Aorta (tissue), 5 donors: ENCODE results near the gene AGAP1. TPM values are rescaled to one million over a fixed set of nuclear protein-coding genes. Genes with fewer than 3 reads are reported as not detected.
A peak's percentile ranks its signal among the peaks of the same experiment; 100 is the strongest.

Source experiments
- ATAC-seq: fragments of 200-7000 bp; cut with Tn5 transposase; one replicate; pipeline ENCODE4 v1.9.1; 2022; ENCODE audit warnings: moderate library complexity; ENCODE audit not compliant: low FRiP score
- DNase-seq, 2 donors: peaks; one replicate each; pipeline ENCODE4 v3.0.0-alpha.2; 2020
- H3K27ac ChIP-seq, 2 donors: one replicate each; pipeline ENCODE4 v1.5.1; 2013; ENCODE audit warnings: low read length in 2 of 2, mild to moderate bottlenecking in 2 of 2, moderate library complexity in 2 of 2, control low read depth in 1 of 2, inconsistent platforms in 1 of 2, low read depth in 1 of 2
- H3K27me3 ChIP-seq, 2 donors: one replicate each; pipeline ENCODE4 v1.6.1; 2013; ENCODE audit warnings: control low read depth in 1 of 2, low read length in 1 of 2, mild to moderate bottlenecking in 1 of 2, moderate library complexity in 1 of 2; ENCODE audit not compliant: insufficient read depth in 2 of 2, control insufficient read depth in 1 of 2
- H3K36me3 ChIP-seq, 2 donors: one replicate each; pipeline ENCODE4 v1.6.1; 2013; ENCODE audit warnings: control low read depth in 1 of 2, low read length in 1 of 2, mild to moderate bottlenecking in 1 of 2; ENCODE audit not compliant: insufficient read depth in 2 of 2, control insufficient read depth in 1 of 2
- H3K4me1 ChIP-seq, 2 donors: one replicate each; pipeline ENCODE4 v1.6.1; 2013; ENCODE audit warnings: low read length in 2 of 2, control low read depth in 1 of 2, mild to moderate bottlenecking in 1 of 2, moderate library complexity in 1 of 2; ENCODE audit not compliant: insufficient read depth in 2 of 2, control insufficient read depth in 1 of 2
- H3K4me3 ChIP-seq, 2 donors: one replicate each; pipeline ENCODE4 v1.5.1; 2013; ENCODE audit warnings: low read length in 2 of 2, control low read depth in 1 of 2, mild to moderate bottlenecking in 1 of 2
- H3K9me3 ChIP-seq: one replicate; pipeline ENCODE4 v1.6.1; 2013; ENCODE audit warnings: mild to moderate bottlenecking, low read length; ENCODE audit not compliant: control insufficient read depth
- WGBS, 2 donors: extraction: QIAGEN DNeasy Blood & Tissue Kit; methylation state at CpG; one replicate each; pipeline ENCODE4 v1.1.7; 2013; 5-methylcytosine and 5-hydroxymethylcytosine counted together
- intact Hi-C, 2 donors: fragments of 100-400 bp; cut with DNase I; formaldehyde crosslinking; loops; one replicate each; pipeline versions ENCODE4 v1.14.2 to v1.15.0; 2022
- polyA plus RNA-seq, 2 donors: library from polyadenylated mRNA; stranded (reverse); fragments of 200-250 nt; gene quantifications; one replicate each; pipeline ENCODE4 v1.2.3, GENCODE V29; 2013
- total RNA-seq, 2 donors: library from RNA; stranded (reverse); fragmentation: NEBNext Ultra II Directional; extraction: Animal tissue kit (Norgen Biotek cat#: 25700); gene quantifications; one replicate each; pipeline ENCODE4 v1.2.1, GENCODE V29; 2021
- donor health status: healthy with polysubstance abuse.
- donor health status: Bipolar disorder and iron deficiency.
- donor health status: DM: no; HTN: no; CAD: no.
- donor health status: DM: no; HTN: no; CAD: no.
- donor health status: DM: yes; HTN: yes; CAD: no.

AGAP1 gene
- total and polyA plus RNA-seq, 4 donors = 3.0 to 32.7 (median 12.7) TPM

GRCh38 chr2:235850289-235850688 lies 356.4 kb downstream of the AGAP1 start:
- no peak for DNase-seq

DNA sequence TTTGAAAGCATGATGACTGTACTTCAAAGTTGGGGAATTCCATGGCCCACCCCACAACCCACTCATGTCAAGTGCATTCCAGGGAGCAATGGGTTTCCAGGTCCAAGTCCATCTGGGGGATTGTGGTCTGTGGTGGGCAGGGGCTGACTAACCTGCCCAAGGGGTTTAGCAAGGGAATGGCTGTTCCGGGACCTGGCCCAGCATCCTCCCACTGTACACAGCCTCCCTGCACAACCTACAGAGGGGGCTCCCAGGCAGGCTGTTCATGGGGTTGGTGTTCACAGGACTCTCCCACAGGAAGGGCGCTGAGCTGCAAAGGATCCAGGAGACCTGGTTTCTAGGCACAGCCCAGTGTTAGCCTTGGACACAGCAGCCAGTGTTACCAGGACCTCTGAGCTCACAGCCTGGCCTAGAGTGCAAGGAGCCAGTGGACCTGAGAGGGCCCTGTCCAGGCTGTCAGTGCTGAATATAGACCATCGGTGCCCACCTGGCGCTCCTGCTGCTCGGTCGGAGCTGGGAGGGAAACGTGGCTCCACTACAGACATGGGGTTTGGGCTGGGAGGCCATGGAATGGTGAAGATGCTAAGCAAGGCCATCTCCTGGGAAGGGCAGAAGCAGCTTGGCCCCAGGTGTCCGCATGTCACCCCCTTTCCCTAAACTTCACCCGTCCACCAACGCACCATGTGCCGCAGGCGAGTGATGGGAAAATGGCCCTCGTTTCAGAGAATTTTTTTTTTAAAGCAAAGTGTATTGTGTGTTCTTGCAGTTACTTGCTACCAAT lies 357.1 kb downstream of the AGAP1 start:
- ATAC-seq = no peak

More at GRCh38 chr2:235850289-235850688, 356.4 kb downstream of the AGAP1 start:
- no peak for ATAC-seq
- intact Hi-C loops = no loop called here
- Histone ChIP-seq H3K27ac (no peak overlapping the region), H3K27me3 (no peaks in the 10 kb centered on the region), H3K9me3 (no peaks in the 10 kb centered on the region), H3K4me1 (no peaks in the 10 kb centered on the region), H3K36me3 (no peaks in the 10 kb centered on the region), H3K4me3 (no peak overlapping the region)
- WGBS, 2 donors = 74 to 88% methylated on average over 5 of the region's 5 CpGs

DNA sequence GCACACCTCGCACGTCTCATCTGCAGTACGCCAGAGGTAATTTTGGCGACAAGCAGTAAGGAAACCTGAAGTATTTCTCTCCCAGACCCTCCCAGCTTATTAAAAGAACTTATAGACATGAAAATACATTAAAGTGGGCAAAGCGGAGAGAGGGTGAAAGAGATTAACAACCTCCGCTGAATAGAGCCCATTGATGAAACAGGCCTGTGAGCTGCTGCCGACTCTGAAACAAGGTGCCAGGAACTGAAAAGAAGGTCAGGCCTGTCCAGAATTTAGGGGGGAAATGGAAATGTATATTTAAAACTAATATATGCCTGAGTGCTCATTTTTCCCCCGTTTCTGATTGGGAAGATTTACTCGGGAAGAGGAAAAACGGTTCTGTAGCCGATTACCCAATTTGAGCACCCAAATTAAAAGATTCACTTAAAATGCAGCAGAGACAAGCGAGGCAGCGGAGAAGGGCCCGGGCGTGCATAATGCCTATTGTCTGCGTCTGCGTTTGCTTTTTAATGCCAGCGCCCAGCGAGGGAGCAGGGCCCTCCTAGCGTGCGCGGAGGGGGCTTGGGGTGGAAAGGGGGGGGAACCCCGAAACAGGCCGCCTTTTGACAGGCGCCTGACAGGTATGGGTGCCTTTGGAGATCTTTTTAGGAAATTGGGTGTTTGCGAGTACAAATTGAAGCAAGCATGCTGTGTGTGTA lies 358.1 kb downstream of the AGAP1 start:
- DNase-seq (no peak), ATAC-seq (no peak)
- no peaks in the 10 kb centered on the region for H3K9me3 ChIP-seq
- no peaks in the 10 kb centered on the region for H3K27me3 ChIP-seq
- no peak overlapping the region for H3K4me3 ChIP-seq
- H3K36me3 ChIP-seq = no peaks in the 10 kb centered on the region
- H3K27ac ChIP-seq = no peak overlapping the region
- 91 to 94% methylated on average over 26 of the region's 26 CpGs for WGBS, 2 donors
- intact Hi-C loops = no loop called here
- no peaks in the 10 kb centered on the region for H3K4me1 ChIP-seq

More for the DNA sequence above, 357.1 kb downstream of the AGAP1 start:
- Histone ChIP-seq H3K27ac (no peak overlapping the region), H3K4me1 (no peaks in the 10 kb centered on the region), H3K4me3 (no peak overlapping the region), H3K27me3 (no peaks in the 10 kb centered on the region), H3K9me3 (no peaks in the 10 kb centered on the region), H3K36me3 (no peaks in the 10 kb centered on the region)
- WGBS, 2 donors = 95 to 96% methylated on average over 13 of the region's 13 CpGs
- no peak for DNase-seq
- intact Hi-C loops = no loop called here

- ATAC-seq = no peak
- DNase-seq = no peak
- no peak overlapping the region for H3K27ac ChIP-seq
These were observed 358.7 kb downstream of the AGAP1 start for GRCh38 chr2:235852526-235852920.

GRCh38 chr2:235854276-235854675 lies 360.4 kb downstream of the AGAP1 start:
- ATAC-seq (no peak), DNase-seq (no peak)
- H3K4me3 ChIP-seq = no peak overlapping the region
- H3K27ac ChIP-seq = no peak overlapping the region
- no peaks in the 10 kb centered on the region for H3K36me3 ChIP-seq
- no peaks in the 10 kb centered on the region for H3K9me3 ChIP-seq
- H3K4me1 ChIP-seq = no peaks in the 10 kb centered on the region
- 95 to 96% methylated on average over 9 of the region's 9 CpGs for WGBS, 2 donors
- no peaks in the 10 kb centered on the region for H3K27me3 ChIP-seq
- intact Hi-C loops = no loop called here

More at GRCh38 chr2:235852526-235852920, 358.7 kb downstream of the AGAP1 start:
- H3K4me3 ChIP-seq = no peak overlapping the region
- no peaks in the 10 kb centered on the region for H3K27me3 ChIP-seq
- 68 to 79% methylated on average over 11 of the region's 11 CpGs for WGBS, 2 donors
- H3K9me3 ChIP-seq = no peaks in the 10 kb centered on the region
- no peaks in the 10 kb centered on the region for H3K36me3 ChIP-seq
- H3K4me1 ChIP-seq = no peaks in the 10 kb centered on the region
- intact Hi-C loops = no loop called here

DNA sequence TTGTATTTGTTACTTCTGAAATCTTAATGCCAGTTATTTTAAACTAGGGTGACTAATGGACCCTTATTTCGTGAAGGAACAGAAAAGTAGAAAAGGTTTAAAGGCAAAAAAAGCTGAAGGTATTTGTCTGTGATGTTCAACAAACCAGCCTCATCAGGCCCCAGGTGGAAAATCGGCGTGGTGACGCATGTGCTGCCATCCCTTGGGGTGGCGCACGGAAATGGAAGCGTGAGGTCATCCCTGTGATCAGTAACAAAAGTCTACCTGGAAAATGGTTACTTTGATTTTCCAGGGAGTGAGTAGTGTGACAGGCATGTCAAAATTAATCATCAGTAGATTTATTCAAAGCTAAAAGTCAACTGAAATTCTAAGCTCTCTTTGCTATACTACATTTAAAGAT lies 361.2 kb downstream of the AGAP1 start:
- Histone ChIP-seq H3K9me3 (no peaks in the 10 kb centered on the region), H3K36me3 (no peaks in the 10 kb centered on the region), H3K27ac (no peak overlapping the region), H3K4me1 (no peaks in the 10 kb centered on the region), H3K27me3 (no peaks in the 10 kb centered on the region), H3K4me3 (no peak overlapping the region)
- intact Hi-C loops = no loop called here
- WGBS, 2 donors = 96% methylated on average over 7 of the region's 7 CpGs
- DNase-seq = no peak
- no peak for ATAC-seq

DNA sequence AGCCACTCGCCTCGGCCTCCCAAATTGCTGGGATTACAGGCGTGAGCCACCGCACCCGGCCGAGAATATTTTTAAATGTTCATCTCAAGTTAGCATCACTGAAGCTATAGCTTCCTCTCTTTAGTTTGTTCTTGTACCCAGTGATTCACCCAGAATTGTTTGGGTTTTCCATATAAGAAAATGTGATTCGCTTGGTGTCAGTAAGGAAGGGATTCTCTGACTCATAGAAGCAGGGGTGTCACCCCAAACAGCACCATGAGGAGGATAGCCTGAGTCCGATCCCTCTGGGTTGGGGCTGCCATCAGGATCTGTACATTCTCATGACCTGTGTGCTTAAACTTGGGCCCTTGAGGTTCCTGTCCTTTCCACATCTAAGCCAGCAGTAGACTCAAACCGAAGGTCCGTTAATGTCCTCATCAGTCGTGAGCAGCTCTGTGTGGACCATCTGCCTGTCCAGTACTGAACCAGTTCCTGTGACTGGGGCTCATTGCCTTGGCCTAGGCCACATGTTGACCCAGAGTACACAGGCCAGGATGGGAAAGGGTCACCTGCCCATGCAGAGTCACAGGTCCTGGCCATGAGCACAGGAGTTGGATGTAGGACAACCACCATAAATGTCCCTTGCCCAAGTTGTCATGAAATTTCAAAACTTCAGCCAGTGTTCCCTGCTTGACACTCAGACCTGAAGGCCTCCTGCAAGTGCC lies 362.5 kb downstream of the AGAP1 start:
- WGBS, 2 donors = 95 to 98% methylated on average over 11 of the region's 11 CpGs
- DNase-seq = no peak

GRCh38 chr2:235857598-235857997 lies 363.8 kb downstream of the AGAP1 start:
- Histone ChIP-seq H3K27me3 (no peaks in the 10 kb centered on the region), H3K4me1 (no peaks in the 10 kb centered on the region), H3K36me3 (no peaks in the 10 kb centered on the region), H3K27ac (no peak overlapping the region), H3K9me3 (no peaks in the 10 kb centered on the region), H3K4me3 (no peak overlapping the region)
- WGBS, 2 donors = 89 to 91% methylated on average over 4 of the region's 4 CpGs
- ATAC-seq (no peak), DNase-seq (no peak)
- intact Hi-C loops = no loop called here

More for the DNA sequence above, 362.5 kb downstream of the AGAP1 start:
- H3K4me3 ChIP-seq = no peak overlapping the region
- intact Hi-C loops = no loop called here
- peak; percentile 51 for ATAC-seq
- no peaks in the 10 kb centered on the region for H3K9me3 ChIP-seq
- H3K27me3 ChIP-seq = no peaks in the 10 kb centered on the region
- no peaks in the 10 kb centered on the region for H3K36me3 ChIP-seq
- H3K4me1 ChIP-seq = no peaks in the 10 kb centered on the region
- no peak overlapping the region for H3K27ac ChIP-seq
